Fibroblast of gingiva (primary cell): ENCODE measurements around the gene ZBTB45.
"Not testable (repeated sequence)": the region's sequence is repeated elsewhere in the genome, so short reads cannot be mapped to it uniquely, and the experiment has no call there.

Source experiments
- DNase-seq: peaks from one replicate; pipeline ENCODE4 v3.0.0-alpha.2; 2011; ENCODE audit warnings: low read depth

The ZBTB45 gene

GRCh38 chr19:58554494-58555368, 35.1 kb upstream of the ZBTB45 start, which contains the start of gene CHMP2A:
Gene CHMP2A, minus strand, starts transcription at chr19:58555105. Its CDS starts 893 bp downstream, at chr19:58554212.
- DNase-seq, result peak; percentile 98

- DNase-seq, result no peak
Measured at GRCh38 chr19:58553799-58554493, 34.3 kb upstream of the ZBTB45 start.

- no peak for DNase-seq
Measured at GRCh38 chr19:58552655-58553054, 33.0 kb upstream of the ZBTB45 start.

GRCh38 chr19:58551577-58552471, 32.2 kb upstream of the ZBTB45 start:
- no peak for DNase-seq

- DNase-seq, result no peak
Measured at GRCh38 chr19:58551123-58551497, 31.5 kb upstream of the ZBTB45 start.

GRCh38 chr19:58550362-58551122, 30.9 kb upstream of the ZBTB45 start:
- no peak for DNase-seq

- DNase-seq, result no peak
Measured at GRCh38 chr19:58549664-58550361, 30.2 kb upstream of the ZBTB45 start.

- DNase-seq, result no peak
Measured at GRCh38 chr19:58548859-58549663, 29.5 kb upstream of the ZBTB45 start.

- DNase-seq, result no peak
Measured at GRCh38 chr19:58547323-58548312, 28.0 kb upstream of the ZBTB45 start.

- DNase-seq, result no peak
Measured at GRCh38 chr19:58546019-58546530, 26.5 kb upstream of the ZBTB45 start.

- no peak for DNase-seq
Measured at GRCh38 chr19:58545286-58546018, 25.8 kb upstream of the ZBTB45 start.

GRCh38 chr19:58544591-58545285, 25.1 kb upstream of the ZBTB45 start:
- peak; percentile 35 for DNase-seq

GRCh38 chr19:58543826-58544590, 24.4 kb upstream of the ZBTB45 start, which contains the start of gene TRIM28:
Gene TRIM28, plus strand, starts transcription at chr19:58544064. Its CDS starts 694 bp downstream, at chr19:58544758.
- DNase-seq, result peak; percentile 99

- not testable (repeated sequence) for DNase-seq
Measured at GRCh38 chr19:58542641-58543372, 23.2 kb upstream of the ZBTB45 start.

GRCh38 chr19:58539169-58539559, 19.6 kb upstream of the ZBTB45 start:
- DNase-seq, result not testable (repeated sequence)
